Glomerular visceral epithelial cell (primary cell): ENCODE results near the gene TAX1BP1.

ENCODE experiments used
- DNase-seq: peaks from one replicate; pipeline ENCODE4 v3.0.0-alpha.2; 2016; ENCODE audit errors: extremely low spot score

The TAX1BP1 gene

GRCh38 chr7:27781188-27781587 lies 41.2 kb downstream of the TAX1BP1 start:
- no peak for DNase-seq

DNA sequence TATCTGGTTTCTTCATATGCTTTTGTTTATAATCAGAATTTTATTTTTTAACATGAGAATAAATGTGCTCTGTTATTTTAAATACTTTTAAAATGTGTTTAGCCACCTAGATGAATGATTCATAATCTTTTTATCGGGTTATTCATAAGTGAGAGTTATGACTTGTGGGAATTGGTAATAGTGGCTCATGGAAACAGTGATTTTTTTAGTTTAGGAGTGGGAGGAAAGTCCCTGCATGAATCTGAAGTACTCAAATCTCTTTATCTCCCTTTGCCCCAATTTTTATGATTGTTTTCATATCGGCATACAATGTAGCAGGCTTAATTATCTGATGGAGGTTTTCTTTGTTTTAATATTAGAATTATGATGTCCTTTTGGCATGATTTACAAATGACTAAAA lies 42.9 kb downstream of the TAX1BP1 start:
- DNase-seq, result no peak

DNA sequence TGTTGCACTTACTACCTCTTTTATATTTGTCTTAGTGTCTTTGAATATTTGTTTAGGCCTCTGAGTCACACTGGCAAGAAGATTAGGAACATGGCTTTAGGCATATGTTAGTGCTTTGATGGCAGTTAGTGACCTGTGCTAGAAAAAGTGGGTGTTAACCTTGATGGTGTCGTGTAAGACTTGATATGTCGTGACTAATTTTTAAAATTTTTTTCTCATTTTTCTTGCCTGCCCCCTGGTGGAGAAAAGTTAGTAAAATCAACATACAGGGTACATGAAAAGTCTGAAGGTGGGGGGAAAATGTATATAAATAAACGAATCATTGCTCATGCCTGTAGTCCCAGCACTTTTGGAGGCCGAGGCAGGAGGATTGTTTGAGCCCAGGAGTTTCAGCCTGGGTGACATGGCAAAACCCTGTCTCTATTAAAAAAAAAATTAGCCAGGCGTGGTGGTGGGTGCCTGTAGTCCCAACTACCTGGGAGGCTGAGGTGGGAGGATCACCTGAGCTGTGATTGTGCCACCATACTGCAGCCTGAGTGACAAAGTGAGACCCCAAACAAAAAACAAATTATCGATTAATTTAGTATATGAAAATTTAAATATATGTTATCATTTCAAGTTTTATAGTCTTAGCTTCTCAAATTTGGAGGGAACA lies 44.6 kb downstream of the TAX1BP1 start:
- DNase-seq, result peak; percentile 51

DNA sequence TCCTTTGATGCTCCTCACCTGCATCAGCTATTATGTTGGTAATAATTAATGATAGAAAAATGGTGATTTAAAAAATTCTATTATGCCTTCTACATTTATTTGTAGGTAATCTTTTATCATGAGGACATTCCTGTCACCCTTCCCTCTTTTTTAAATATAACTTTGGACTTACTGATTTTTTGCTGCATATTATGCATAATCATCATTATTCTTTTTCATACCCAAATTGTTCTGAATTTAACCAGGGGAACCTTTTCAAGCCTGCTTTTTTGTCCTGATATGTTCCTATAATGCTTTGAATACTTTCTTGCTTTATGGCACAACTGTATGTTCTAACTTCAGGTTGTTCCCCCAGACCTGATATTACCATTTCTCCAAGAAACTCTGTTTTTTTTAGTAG lies 48.5 kb downstream of the TAX1BP1 start:
- no peak for DNase-seq

- no peak for DNase-seq
Observed at GRCh38 chr7:27793780-27794179, 53.8 kb downstream of the TAX1BP1 start.

DNA sequence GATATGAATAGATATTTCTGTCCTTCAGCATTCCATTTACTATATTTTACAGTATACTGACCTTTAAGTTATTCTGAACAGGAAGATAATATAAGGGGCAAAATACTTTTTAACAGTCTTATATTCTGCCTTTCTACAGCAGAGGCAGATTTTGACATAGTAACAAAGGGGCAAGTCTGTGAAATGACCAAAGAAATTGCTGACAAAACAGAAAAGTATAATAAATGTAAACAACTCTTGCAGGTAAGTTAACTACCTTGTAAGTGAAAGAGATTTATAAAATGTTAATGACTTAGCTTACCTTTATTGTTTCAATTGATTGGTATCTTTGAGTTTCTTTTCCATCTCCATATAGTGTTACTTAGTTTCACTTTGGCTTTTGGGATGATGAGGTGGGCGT lies 56.0 kb downstream of the TAX1BP1 start:
- no peak for DNase-seq

DNA sequence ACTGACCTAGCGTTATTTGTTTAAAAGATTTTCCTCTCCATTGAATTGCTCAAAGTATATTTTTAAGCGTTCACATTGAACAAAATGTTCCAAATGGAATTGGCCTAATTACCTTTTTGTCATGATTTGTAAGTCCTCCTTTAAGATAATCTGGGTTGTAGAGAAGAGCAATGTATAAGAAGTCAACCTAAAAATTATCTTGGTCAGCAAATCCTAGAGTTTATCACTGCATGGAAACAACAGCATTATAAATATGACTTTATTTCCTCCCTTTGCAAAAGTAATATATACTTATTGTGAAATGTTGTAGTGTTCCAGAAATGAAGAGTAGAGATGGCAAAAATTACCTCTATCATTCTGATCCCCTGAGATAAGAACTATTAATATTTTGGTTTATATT lies 59.2 kb downstream of the TAX1BP1 start:
- no peak for DNase-seq

- DNase-seq, result no peak
Observed at GRCh38 chr7:27802999-27803398, 63.0 kb downstream of the TAX1BP1 start.

- no peak for DNase-seq
Observed at GRCh38 chr7:27804139-27804538, 64.2 kb downstream of the TAX1BP1 start.

DNA sequence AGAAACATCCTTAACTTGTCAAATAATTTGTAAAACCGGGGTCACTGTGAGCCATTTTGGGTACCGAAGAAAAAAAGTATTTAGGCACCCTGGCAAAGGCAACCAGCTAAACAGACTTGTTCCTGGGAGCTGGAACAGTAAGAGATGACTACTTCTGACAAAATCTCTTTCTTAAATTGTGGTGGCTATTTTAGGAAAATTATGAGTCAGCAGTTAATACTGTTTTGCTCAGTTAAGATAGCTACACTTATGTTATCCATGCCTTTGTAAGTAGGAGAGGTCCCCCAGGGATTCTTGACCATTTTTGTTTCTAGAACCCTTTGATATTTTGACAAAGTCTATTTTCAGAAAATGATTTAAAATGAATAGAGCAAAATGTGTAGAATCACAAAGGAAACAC lies 68.7 kb downstream of the TAX1BP1 start:
- DNase-seq, result peak; percentile 5

- no peak for DNase-seq
Observed at GRCh38 chr7:27810186-27810585, 70.2 kb downstream of the TAX1BP1 start.

GRCh38 chr7:27812706-27813105 lies 72.7 kb downstream of the TAX1BP1 start:
- no peak for DNase-seq

GRCh38 chr7:27822245-27822644 lies 82.3 kb downstream of the TAX1BP1 start:
- no peak for DNase-seq

- DNase-seq, result no peak
Observed at GRCh38 chr7:27825891-27826290, 85.9 kb downstream of the TAX1BP1 start.

GRCh38 chr7:27826357-27826756 lies 86.4 kb downstream of the TAX1BP1 start:
- no peak for DNase-seq

DNA sequence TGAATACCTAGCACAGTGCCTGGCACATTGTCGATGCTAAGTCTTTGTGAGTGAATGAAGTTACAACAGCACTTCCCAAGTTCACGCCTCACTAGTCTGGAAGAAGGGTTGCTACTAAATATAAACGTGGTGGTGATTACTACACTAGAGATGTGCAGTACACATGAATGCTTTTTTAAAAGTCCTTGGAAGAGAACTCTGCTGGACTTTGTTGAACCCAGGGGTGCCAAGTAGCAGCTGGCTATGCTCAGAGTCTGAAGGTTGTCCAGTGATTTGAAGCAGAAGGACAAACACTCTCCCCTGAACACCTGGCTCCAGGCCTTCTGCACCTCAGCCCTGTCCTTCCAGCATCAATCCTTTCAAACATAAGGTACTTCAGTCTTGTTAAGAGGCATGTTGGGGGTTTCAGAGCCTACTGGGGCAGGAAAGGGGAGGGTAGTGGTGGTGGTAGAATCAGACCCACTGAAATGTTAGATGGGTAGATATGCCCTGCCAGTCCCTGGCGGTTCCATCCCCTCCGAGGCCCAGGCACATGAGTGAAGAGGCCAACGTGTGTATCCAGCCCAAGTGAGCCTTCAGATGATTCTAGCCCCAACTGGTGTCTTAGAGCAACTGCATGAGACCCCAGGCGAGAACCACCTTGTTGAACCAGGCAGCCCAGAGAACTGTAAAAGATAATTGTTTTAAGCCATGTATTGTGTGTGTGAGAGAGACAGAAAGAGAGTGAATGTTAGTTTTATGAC lies 94.4 kb downstream of the TAX1BP1 start:
- DNase-seq, result no peak

DNA sequence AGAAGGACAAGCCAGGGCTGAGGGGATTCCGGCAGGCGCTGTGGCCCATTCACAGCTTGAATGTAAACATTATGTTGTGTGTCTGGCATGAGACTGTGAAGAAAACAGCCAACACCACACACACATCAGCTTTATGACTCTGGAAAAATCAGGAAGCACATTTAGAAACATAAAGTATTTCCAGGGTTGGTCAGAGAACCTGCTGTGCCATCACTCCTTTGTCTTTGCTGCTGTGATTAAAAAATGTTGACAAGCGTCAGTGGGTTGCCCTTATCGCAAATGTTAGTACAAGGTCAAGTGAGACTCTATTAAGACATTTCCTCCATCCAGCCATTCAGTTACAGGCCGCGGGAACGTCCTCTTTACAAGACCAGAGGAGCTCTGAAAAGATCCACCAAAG lies 95.4 kb downstream of the TAX1BP1 start:
- DNase-seq, result no peak

- no peak for DNase-seq
Observed at GRCh38 chr7:27836536-27836935, 96.6 kb downstream of the TAX1BP1 start.

DNA sequence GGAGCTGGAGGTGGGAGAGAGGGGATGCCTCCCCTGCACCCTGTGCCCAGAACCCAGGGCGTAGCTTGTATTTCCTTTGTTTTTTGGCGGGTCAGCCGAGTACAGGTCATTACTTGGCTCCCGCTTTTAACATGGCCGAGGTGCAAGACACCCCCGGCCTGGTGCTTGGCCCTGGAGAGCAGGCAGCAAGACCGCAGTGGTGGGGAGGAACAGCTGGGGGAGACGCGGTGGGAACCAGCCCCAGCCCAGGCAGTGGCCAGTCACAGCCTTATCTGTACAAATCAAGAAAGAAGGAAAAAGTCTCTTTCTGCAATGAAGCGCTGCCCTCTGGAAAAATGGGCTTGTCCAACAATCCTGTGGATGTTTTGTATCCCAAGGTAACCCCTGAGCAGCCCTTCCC lies 99.1 kb downstream of the TAX1BP1 start:
- no peak for DNase-seq

DNA sequence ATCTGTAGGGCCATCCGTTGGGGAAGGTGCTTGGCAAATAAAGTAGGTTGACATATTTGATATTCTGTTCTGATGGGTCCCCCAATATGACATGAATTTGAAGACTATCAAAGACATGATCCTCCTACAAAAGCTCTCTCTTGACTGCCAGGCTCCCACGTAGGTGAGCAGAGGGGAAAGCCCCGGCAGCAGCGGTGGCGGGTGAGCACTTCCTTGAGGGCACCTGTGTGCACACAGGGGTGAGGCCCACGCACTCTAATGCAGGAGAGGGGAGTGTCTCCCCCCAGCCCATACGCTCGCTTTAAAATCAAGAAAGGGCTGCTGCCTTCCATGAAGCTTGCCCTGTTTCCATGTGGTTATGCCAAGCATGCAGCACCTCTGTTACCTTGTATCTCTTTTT lies 100.4 kb downstream of the TAX1BP1 start:
- no peak for DNase-seq

DNA sequence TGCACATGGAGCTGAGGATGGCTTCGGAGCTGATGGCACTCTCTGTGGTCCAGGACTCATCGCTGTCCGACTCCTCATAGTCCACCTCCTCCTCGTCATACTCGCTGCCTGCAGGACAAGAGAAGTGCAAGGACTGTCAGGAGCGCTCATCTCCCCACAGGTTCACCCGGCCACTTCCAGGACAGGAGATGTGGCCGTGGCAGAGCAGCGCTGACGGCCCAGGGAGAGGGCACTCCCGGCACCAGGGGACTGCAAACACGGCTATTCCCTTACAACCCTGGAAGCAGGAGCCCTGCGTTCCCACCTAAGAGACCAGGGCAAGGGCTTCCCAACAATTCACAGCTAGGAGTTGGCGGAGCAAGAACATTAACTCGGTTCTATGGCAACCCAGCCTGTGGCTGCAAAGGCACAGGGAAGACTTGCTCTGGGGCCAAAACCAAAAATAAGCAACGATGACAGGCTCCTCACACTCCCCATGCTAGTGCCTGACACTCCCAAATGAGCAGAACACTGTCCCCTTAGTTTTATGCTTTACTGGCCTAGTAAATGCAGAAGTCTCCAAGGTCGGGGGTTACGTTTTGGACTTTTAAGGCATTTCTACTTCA lies 100.9 kb downstream of the TAX1BP1 start:
- no peak for DNase-seq

DNA sequence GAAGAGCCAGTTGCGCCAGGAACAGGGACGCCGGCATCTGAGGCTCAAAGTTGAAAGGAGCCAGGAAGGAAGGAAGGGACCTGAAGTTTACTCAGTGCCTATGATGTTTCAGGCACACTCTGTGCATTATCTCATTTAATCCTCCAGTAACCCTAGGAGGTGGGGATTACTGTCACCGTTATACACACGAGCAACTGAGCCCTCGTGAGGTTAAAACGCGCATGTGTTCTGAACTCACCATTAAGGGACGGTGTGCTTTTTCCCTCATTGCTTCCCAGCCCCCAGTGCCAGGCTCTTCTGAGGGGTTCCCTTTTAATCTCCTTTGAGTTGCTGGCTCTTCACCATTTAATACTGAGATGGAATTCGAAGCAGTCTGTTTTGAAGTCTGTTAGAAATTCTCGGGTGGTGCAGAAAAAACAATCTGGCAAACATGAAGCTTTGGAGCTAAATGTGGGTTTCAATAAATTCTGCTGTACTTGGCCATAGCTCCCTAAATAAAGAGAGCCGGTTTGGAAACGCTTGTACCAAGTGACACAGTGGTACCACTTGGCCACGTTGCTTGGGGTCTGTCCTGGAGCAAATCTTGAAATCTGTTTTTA lies 102.2 kb downstream of the TAX1BP1 start:
- DNase-seq, result no peak

DNA sequence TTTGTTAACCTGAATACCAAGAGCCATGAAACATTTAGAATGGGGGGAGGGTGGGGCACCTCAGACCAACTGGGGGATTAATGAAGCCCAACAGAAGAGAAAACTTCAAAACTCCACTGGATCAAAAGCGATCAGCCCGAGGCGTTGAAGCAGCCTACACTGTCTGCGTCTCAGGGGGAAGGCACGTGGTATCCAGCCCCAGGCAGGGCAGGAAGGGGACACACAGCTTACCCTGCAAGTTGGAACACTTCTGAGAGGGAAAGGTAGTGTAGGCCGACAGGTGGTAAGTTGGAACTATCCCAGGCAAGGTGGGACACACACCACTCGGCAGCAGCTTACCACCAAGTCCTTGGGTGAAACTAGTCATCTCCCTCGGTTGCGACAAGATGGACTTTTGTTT lies 102.9 kb downstream of the TAX1BP1 start:
- no peak for DNase-seq
